GM13977 (cell line): ENCODE data around the gene ANO5.

Experiments
- DNase-seq: peaks from one replicate; pipeline ENCODE4 v3.0.0; 2012; ENCODE audit warnings: low spot score
- in situ Hi-C: fragments of 300-500 bp; cut with MboI; formaldehyde crosslinking; loops from one replicate; pipeline ENCODE4 v1.12.0; 2022; ENCODE audit warnings: low sequenced_read_pairs, low pct_unique_long_range_greater_than_20kb, mixed read lengths, inconsistent platforms; ENCODE audit not compliant: unreplicated experiment
- TF ChIP-seq, protein P1 (sequence below): IDR thresholded peaks from 2 replicates; pipeline ENCODE4 v1.5.1; 2012; ENCODE audit warnings: mild to moderate bottlenecking, control low read depth; ENCODE audit not compliant: insufficient read depth; ENCODE audit errors: extremely low read depth, missing control alignments

ANO5 gene

DNA sequence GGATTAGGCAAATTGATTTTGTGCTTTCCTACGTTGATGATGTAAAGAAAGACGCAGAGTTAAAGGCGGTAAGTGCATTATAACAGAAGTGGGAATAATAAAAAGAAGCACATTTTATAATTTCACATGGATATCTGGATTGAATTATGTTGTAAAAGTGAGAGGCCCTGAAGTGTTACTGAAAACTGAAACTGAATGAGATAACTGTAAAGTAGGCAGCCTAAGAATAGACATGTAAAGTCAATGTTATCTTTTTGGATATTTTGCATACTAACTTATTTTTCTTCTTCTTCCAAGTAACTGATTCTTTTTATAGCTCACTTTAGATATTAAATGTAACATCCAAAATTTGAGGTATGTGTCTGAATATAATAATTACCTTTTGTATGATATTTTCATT, 28.3 kb downstream of the ANO5 start:
- no peak for DNase-seq
- in situ Hi-C loops = no loop called here
- TF ChIP-seq, protein P1, sequence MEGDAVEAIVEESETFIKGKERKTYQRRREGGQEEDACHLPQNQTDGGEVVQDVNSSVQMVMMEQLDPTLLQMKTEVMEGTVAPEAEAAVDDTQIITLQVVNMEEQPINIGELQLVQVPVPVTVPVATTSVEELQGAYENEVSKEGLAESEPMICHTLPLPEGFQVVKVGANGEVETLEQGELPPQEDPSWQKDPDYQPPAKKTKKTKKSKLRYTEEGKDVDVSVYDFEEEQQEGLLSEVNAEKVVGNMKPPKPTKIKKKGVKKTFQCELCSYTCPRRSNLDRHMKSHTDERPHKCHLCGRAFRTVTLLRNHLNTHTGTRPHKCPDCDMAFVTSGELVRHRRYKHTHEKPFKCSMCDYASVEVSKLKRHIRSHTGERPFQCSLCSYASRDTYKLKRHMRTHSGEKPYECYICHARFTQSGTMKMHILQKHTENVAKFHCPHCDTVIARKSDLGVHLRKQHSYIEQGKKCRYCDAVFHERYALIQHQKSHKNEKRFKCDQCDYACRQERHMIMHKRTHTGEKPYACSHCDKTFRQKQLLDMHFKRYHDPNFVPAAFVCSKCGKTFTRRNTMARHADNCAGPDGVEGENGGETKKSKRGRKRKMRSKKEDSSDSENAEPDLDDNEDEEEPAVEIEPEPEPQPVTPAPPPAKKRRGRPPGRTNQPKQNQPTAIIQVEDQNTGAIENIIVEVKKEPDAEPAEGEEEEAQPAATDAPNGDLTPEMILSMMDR = no peak

DNA sequence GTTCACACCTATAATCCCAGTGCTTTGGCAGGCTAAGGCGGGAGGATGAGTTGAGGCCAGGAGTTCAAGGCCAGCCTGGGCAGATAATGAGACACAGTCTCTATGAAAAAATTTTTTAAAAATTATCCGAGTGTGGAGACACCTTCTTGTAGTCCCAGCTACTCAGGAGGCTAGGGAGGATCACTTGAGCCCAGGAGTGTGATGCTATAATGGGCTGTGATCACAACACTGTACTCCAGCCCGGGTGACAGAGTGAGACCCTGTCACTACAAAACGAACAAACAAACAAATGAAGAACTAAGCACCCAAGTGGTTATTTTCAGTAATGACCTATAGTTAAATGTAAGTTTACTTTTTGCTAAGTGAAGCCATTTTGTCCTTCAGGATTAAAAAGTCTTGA, 32.3 kb downstream of the ANO5 start:
- DNase-seq = no peak
- in situ Hi-C loops = no loop called here
- TF ChIP-seq, protein P1 = no peak

DNA sequence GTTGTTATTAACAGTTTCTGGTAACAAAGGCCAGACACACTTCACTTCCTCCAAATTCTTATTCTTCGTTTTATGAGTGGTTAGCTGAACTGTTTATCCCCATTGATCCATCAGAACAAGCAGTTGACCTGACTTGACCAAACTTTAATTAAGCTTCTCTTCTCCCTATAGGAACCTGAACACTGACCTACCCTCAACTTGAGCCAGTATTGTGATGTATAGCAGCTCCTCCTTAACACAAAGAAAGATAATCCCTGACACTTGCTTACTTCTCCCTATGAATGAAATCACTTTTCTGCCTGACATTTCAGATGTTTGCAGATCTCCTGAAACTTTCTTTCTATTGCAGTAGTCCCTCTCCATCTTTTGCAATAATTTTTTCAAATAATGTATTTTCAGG, 41.9 kb downstream of the ANO5 start:
- TF ChIP-seq, protein P1 = no peak
- in situ Hi-C loops = no loop called here
- DNase-seq = no peak

DNA sequence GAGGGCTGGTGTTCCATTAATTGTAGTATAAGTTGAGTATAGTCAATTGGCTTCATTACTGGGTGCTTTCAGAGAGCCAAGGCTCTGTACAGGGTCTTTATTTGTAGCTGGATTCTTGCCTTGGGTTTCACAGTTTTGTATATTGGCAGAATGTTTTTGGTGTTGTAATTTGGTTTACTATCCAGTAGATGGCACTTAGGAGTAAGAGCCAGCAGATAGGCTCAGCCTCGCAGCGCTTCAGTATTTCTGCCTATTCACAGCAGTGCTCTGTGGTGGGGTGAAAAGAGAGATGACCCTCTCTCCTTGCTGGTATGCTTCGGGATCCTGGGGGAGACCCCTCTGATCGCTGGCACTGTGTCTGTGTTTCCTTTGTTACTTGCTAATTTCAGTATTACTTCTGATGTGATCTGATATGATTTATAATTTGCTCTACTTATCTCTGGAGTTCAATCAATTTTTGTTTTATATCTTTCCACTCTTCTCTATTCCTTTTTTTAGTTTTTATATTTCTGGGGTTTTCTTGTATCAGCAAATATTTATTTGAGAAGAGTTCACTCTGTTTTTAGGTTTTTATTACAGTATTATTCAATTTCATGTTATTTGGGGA, 52.2 kb downstream of the ANO5 start:
- TF ChIP-seq, protein P1 = peak; percentile 66
- in situ Hi-C loops = no loop called here
- peak; percentile 12 for DNase-seq

DNA sequence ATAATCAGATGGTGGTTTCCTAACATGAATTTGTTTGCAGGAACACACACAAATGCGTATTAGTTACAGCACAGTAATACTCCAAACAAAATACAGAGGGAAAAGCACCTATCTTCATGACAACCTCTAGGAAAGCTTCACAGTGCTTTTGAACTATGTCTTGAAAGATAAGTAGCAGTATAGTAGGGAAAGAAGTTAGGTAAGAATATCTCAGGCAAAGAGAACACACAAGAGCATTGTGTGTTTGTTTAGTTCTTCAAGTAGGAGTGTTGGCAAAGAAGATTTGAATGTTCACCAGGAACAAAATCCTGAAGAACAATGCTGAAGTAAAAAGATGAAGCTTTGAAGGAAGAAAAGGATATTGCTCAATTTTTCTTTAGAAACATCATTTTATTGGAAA, 54.1 kb downstream of the ANO5 start:
- TF ChIP-seq, protein P1 = no peak
- DNase-seq = no peak
- in situ Hi-C loops = no loop called here

DNA sequence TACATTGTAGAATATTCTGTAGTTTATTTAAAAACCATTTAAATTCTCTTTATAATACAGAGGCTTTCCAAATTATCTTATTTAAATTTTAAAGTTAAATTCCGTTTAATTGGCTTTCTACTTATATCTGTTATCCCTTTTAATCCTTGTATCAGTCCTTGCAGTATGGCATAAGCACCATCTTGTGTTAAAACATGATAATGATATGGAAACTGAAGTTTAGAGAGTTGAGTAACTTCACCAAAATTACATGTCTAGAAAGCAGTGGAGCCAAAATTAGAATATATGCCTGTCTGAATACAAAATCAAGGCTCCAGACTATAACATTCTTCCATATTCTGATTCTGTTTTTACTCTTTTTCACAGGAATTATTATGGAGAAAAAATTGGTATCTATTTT, 57.0 kb downstream of the ANO5 start:
- in situ Hi-C loops = no loop called here
- TF ChIP-seq, protein P1 = no peak
- DNase-seq = no peak

DNA sequence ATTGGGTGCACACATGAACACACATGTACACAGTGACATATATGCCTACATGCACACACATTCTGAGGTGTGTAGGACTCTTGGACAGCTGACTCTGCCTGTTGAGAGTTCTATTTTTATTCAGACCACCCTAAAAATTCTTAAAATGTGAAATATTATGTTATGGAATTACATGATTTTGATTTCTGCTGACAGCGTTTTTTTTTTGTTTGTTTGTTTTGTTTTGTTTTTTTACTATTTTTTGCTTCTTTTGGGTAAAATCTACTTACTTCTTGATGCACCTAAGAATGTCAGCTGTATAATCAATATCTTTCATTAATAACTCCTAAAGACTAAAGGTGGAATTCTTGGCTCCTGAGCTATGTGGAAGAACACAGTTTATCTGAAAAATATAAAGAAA, 64.0 kb downstream of the ANO5 start:
- in situ Hi-C loops = no loop called here
- TF ChIP-seq, protein P1 = no peak
- no peak for DNase-seq
